Gastroesophageal sphincter (tissue), 4 donors: ENCODE measurements around the gene BAIAP2L1. TPM values are rescaled to one million over a fixed set of nuclear protein-coding genes. Genes with fewer than 3 reads are reported as not detected.

Experiments used
- ATAC-seq: fragments of 150-250 bp; one replicate; pipeline ENCODE4 v1.9.1; 2016; ENCODE audit warnings: mild to moderate bottlenecking, moderate library complexity
- H3K27ac ChIP-seq, 4 donors: fragments of 200-600 bp; sonication (generic) in 3 of 4; 1 replicate in 3 of 4; 2 replicates in 1 of 4; pipeline ENCODE4 v1.5.1; 2016 to 2019
- H3K27me3 ChIP-seq: fragments of 200-600 bp; sonication (generic); one replicate; pipeline ENCODE4 v1.5.1; 2019
- H3K36me3 ChIP-seq, 2 donors: fragments of 200-600 bp; sonication (generic); one replicate each; pipeline ENCODE4 v1.5.1; 2019; ENCODE audit warnings: control low read depth in 1 of 2
- H3K4me1 ChIP-seq, 3 donors: fragments of 200-600 bp; sonication (generic); 1 replicate in 2 of 3; 2 replicates in 1 of 3; pipeline ENCODE4 v1.5.1; 2016 to 2019; ENCODE audit warnings: control low read depth in 2 of 3
- H3K4me3 ChIP-seq, 2 donors: fragments of 200-600 bp; sonication (generic); one replicate each; pipeline ENCODE4 v1.5.1; 2019; ENCODE audit warnings: mild to moderate bottlenecking in 1 of 2, moderate library complexity in 1 of 2
- H3K9me3 ChIP-seq, 3 donors: fragments of 200-600 bp; sonication (generic); one replicate each; pipeline ENCODE4 v1.5.1; 2017 to 2019; ENCODE audit warnings: control low read depth in 2 of 3
- EP300 ChIP-seq: sonication (generic); formaldehyde crosslinking; IDR thresholded peaks from one replicate; pipeline ENCODE4 v1.6.1; 2017; ENCODE audit warnings: antibody characterized with exemption, mild to moderate bottlenecking
- POLR2A ChIP-seq, 2 donors: fragments of 450-650 bp; IDR thresholded peaks; one replicate each; pipeline ENCODE4 v1.6.1; 2017; ENCODE audit warnings: antibody characterized with exemption in 2 of 2, mild to moderate bottlenecking in 2 of 2, moderate library complexity in 1 of 2
- POLR2AphosphoS5 ChIP-seq: sonication (generic); formaldehyde crosslinking; IDR thresholded peaks from one replicate; pipeline ENCODE4 v1.6.1; 2017; ENCODE audit warnings: antibody characterized with exemption
- WGBS, 2 donors: methylation state at CpG; one replicate each; pipeline ENCODE4 v1.1.5; 2018; ENCODE audit warnings: low coverage in 1 of 2; 5-methylcytosine and 5-hydroxymethylcytosine counted together
- total RNA-seq, 4 donors: library from RNA; depleted of rRNA; stranded (reverse); fragments of >200 nt; gene quantifications; one replicate each; pipeline ENCODE4 v1.1.0, GENCODE V29; 2016
- TF ChIP-seq, protein P1 (sequence below), 4 experiments: fragments of 200-600 bp in 2 of 4; fragments of 450-650 bp in 2 of 4; sonication (generic) in 1 of 4; IDR thresholded peaks; one replicate each; pipeline ENCODE4 v1.5.1; 2017 to 2019; ENCODE audit warnings: antibody characterized with exemption in 4 of 4, mild to moderate bottlenecking in 2 of 4, moderate library complexity in 2 of 4

BAIAP2L1 gene
- total RNA-seq, 4 donors from 2014 or later, result 0.13 to 6.7 (median 2.1) TPM

DNA sequence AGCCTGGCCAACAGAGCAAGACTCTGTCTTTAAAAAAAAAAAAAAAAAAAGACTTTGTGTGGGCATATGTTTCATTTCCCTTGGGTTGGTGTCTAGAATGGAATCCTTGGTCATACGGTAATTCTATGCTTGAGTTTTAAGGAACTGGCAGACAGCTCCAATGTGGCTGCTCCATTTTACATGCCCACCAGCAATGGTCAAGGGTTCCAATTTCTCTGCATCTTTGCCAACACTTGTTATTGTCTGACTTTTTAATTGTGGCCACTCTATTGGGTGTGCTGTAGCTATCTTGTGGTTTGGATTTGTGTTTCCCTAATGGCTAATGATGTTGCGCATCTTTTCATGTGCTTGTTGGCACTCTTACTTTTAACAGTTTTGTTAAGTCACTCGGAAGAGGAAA is 61.8 kb downstream of the BAIAP2L1 start:
- Histone ChIP-seq H3K36me3 (no peaks in the 10 kb centered on the region), H3K4me3 (no peak overlapping the region), H3K27me3 (no peaks in the 10 kb centered on the region), H3K9me3 (no peaks in the 10 kb centered on the region), H3K4me1 (no peaks in the 10 kb centered on the region), H3K27ac (no peak overlapping the region)
- TF ChIP-seq POLR2A (IDR thresholded peaks at IDR 0.05) (no peak), EP300 (no peak), POLR2AphosphoS5 (no peak)
- TF ChIP-seq, protein P1, sequence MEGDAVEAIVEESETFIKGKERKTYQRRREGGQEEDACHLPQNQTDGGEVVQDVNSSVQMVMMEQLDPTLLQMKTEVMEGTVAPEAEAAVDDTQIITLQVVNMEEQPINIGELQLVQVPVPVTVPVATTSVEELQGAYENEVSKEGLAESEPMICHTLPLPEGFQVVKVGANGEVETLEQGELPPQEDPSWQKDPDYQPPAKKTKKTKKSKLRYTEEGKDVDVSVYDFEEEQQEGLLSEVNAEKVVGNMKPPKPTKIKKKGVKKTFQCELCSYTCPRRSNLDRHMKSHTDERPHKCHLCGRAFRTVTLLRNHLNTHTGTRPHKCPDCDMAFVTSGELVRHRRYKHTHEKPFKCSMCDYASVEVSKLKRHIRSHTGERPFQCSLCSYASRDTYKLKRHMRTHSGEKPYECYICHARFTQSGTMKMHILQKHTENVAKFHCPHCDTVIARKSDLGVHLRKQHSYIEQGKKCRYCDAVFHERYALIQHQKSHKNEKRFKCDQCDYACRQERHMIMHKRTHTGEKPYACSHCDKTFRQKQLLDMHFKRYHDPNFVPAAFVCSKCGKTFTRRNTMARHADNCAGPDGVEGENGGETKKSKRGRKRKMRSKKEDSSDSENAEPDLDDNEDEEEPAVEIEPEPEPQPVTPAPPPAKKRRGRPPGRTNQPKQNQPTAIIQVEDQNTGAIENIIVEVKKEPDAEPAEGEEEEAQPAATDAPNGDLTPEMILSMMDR (IDR thresholded peaks at IDR 0.05), result no peak
- WGBS, 2 donors, result 100% methylated on average over 2 of the region's 3 CpGs
- ATAC-seq, result no peak

DNA sequence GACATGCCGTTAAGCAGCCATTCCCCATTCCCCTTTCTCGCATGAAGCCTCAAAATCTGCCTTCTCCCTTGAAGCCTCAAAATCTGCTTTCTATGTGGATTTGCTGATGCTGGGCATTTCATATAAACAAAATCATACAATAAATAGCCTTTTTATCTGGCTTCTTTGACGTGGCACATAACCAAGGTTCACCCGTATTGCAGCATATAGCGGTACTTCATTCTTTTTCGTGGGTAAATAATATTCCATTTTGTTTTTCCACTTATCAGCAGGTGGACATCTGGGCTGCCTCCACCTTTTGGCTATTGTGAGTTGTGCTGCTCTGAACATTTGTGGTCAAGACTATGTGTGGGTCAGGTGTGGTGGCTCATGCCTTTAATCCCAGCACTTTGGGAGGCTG is 62.4 kb downstream of the BAIAP2L1 start:
- H3K27ac ChIP-seq, result no peak overlapping the region
- H3K36me3 ChIP-seq, result no peaks in the 10 kb centered on the region
- no peaks in the 10 kb centered on the region for H3K4me1 ChIP-seq
- H3K27me3 ChIP-seq, result no peaks in the 10 kb centered on the region
- H3K4me3 ChIP-seq, result no peak overlapping the region
- TF ChIP-seq EP300 (no peak), POLR2A (IDR thresholded peaks at IDR 0.05) (no peak), POLR2AphosphoS5 (no peak)
- TF ChIP-seq, protein P1 (IDR thresholded peaks at IDR 0.05), result no peak
- ATAC-seq, result no peak
- WGBS, 2 donors, result 88 to 90% methylated on average over 5 to 6 of the region's 6 CpGs
- no peaks in the 10 kb centered on the region for H3K9me3 ChIP-seq

DNA sequence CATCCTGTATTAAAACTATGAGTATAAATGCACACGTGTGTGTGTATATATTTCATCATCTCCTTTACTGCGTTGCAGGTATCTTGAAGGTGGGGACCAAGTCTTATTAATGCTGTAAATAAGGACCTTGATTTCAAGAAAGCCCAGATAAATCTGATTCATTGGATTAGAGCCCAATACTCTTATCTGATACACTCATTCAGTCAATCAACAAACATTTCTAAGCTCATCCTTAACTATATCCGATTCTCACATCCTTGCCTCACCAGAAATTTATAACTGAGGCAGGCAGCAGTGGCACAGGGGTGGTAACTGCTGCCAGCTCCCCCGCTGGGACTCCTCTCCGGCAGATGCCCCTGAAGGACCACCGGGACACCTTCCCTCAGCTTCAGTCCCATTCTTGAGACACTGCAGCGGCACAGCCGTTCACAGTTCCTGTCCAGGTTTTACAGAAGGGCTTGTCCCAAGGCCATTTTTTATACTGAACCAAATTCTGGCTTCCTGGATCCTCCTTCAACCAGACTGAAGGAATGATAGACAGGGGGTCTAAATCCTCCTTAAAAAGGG is 65.4 kb downstream of the BAIAP2L1 start:
- no peaks in the 10 kb centered on the region for H3K27me3 ChIP-seq
- no peaks in the 10 kb centered on the region for H3K4me1 ChIP-seq
- no peak for ATAC-seq
- no peak overlapping the region for H3K4me3 ChIP-seq
- TF ChIP-seq POLR2A (IDR thresholded peaks at IDR 0.05), result no peak
- TF ChIP-seq POLR2AphosphoS5, result no peak
- TF ChIP-seq, protein P1 (IDR thresholded peaks at IDR 0.05), result no peak
- TF ChIP-seq EP300, result no peak
- H3K27ac ChIP-seq, result no peak overlapping the region
- H3K36me3 ChIP-seq, result no peaks in the 10 kb centered on the region
- H3K9me3 ChIP-seq, result peaks cover 0 to 5% (median 0%) of the 10 kb centered on the region in 3 donors
- WGBS, 2 donors, result 91 to 96% methylated on average over 5 to 6 of the region's 8 CpGs

DNA sequence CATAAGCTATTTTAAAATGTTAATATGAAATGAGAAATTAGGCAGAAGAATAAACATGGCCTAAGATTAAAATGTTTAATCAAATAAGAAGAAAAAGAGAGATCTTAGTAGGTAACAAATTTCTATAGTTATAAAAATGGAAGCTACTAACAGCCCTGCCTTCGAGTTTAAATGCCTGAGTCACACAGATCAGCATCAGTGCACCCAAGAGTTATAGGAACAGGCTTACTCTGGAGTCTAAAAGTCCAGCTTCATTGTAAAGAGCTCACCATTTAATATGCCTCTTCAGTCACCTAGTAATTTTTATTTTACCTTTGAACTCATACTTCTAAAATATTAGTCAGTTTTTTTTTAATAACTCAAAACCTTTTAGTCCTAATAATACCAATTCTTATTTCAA is 66.8 kb downstream of the BAIAP2L1 start:
- Histone ChIP-seq H3K4me3 (no peak overlapping the region), H3K27me3 (no peaks in the 10 kb centered on the region), H3K27ac (no peak overlapping the region), H3K9me3 (peaks cover 0 to 7% (median 0%) of the 10 kb centered on the region in 3 donors), H3K36me3 (no peaks in the 10 kb centered on the region), H3K4me1 (no peaks in the 10 kb centered on the region)
- ATAC-seq, result no peak
- TF ChIP-seq POLR2A (IDR thresholded peaks at IDR 0.05), result no peak
- TF ChIP-seq, protein P1 (IDR thresholded peaks at IDR 0.05), result no peak
- no peak for TF ChIP-seq EP300
- TF ChIP-seq POLR2AphosphoS5, result no peak
- 57 to 78% methylated on average over 1 of the region's 1 CpG for WGBS, 2 donors

DNA sequence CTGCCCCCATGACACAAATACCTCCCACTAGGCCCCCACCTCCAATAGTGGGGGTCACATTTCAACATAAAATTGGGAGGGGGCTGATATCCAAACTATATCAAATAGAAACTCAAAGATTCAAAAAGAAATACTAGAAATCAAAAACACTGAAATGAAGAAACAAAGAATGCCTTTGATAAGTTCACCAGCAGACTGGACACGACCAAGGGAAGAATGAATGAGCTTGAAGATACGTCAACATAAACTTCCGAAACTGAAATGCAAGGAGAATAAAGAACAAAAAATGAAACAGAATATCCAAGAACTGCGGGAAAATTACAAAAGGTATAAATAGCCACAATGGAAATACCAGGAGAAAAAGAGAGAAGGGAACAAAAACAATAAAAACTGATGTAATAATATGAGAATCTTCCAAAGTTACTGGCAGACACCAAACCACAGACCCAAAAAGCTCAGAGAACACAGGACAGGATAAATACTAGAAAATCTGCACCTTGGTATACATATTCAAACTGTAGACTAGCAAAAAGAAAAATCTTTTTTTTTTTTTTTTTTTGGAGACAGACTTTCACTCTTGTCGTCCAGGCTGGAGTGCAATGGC is 69.9 kb downstream of the BAIAP2L1 start:
- H3K4me1 ChIP-seq, result no peaks in the 10 kb centered on the region
- 69 to 86% methylated on average over 3 to 5 of the region's 5 CpGs for WGBS, 2 donors
- no peak overlapping the region for H3K27ac ChIP-seq
- no peaks in the 10 kb centered on the region for H3K36me3 ChIP-seq
- ATAC-seq, result no peak
- peaks cover 2% of the 10 kb centered on the region for H3K27me3 ChIP-seq
- no peak overlapping the region for H3K4me3 ChIP-seq
- TF ChIP-seq POLR2AphosphoS5, result no peak
- TF ChIP-seq, protein P1 (IDR thresholded peaks at IDR 0.05), result no peak
- no peak for TF ChIP-seq EP300
- TF ChIP-seq POLR2A (IDR thresholded peaks at IDR 0.05), result no peak
- peaks cover 0 to 7% (median 0%) of the 10 kb centered on the region in 3 donors for H3K9me3 ChIP-seq
